ENCODE results near the gene WNT3. TPM values are rescaled to one million over a fixed set of nuclear protein-coding genes. Genes with fewer than 3 reads are reported as not detected.

WNT3 gene
- total and polyA plus RNA-seq, 2 donors (not counting 3 experiments of a cell fraction or from before 2014, with no cell fraction given): 1.4 to 2.1 TPM

DNA sequence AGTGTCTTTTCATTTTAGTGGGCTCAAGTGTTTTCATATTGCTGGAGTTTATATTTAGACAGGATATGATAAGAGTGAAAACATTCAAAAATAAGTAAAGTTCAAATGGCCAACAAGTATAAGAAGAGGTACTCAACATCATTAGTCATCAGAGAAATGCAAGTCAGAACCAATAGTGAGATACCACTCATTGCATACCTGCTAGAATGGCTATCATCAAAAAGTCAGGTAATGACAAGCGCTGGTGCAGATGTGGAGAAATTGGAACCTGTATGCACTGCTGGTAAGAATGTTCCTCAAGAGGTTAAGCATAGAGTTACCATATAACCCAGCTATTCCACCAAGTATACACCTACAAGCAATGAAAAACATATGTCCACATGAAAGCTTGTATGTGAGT, 87.8 kb downstream of the WNT3 start:
- dilution Hi-C loops (cut with MboI; ENCODE audit: extremely low pct_ligation_motif_present, low sequenced_read_pairs) (no loop called here), intact Hi-C loops (cut with micrococcal nuclease) (no loop called here)
- FAIRE-seq (no peak), DNase-seq (ENCODE audit: low read depth, low spot score) (no peak)
- Histone ChIP-seq H3K4me1 (ENCODE audit: control insufficient read depth, extremely low read depth, insufficient read depth, low read length) (no peaks in the 10 kb centered on the region), H3K9me3 (replicated peaks; ENCODE audit: control insufficient read depth, insufficient read depth, low read length) (no peaks in the 10 kb centered on the region), H3K27me3 (ENCODE audit: control insufficient read depth in 2 of 2, insufficient read depth in 2 of 2, low read length in 2 of 2) (no peaks in the 10 kb centered on the region), H3K36me3 (ENCODE audit: control insufficient read depth in 2 of 2, extremely low read depth in 1 of 2, insufficient read depth in 2 of 2, low read length in 2 of 2) (no peaks in the 10 kb centered on the region), H3K9ac (replicated peaks; ENCODE audit: extremely low read depth, insufficient read depth, low read length) (no peak overlapping the region), H3K4me2 (ENCODE audit: insufficient read depth, low read length) (no peak overlapping the region), H3K9me1 (replicated peaks; ENCODE audit: control insufficient read depth, extremely low read depth, insufficient read depth, low read length) (no peaks in the 10 kb centered on the region), H3K79me2 (ENCODE audit: control insufficient read depth, insufficient read depth, low read length) (no peaks in the 10 kb centered on the region), H3K27ac (ENCODE audit: insufficient read depth, low read depth, low read length) (no peak overlapping the region), H2AFZ (ENCODE audit: low read depth, low read length) (no peak overlapping the region), H3K4me3 (replicated peaks in 1 of 3; ENCODE audit: insufficient read depth in 1 of 3, low read depth in 1 of 3, low read length in 3 of 3) (no peak overlapping the region), H4K20me1 (replicated peaks; ENCODE audit: control insufficient read depth, extremely low read depth, insufficient read depth, low read length) (no peaks in the 10 kb centered on the region)
- no TSS peak for BruUV-seq (replicated peaks)
- TF ChIP-seq FOS (IDR thresholded peaks at IDR 0.05; ENCODE audit: borderline replicate concordance, insufficient read depth, low read length) (no peak), EZH2 (IDR thresholded peaks at IDR 0.05; ENCODE audit: borderline replicate concordance, low read depth, low read length, severe bottlenecking) (no peak), MYC (IDR thresholded peaks at IDR 0.05; ENCODE audit: low read depth, low read length) (no peak), JUN (IDR thresholded peaks at IDR 0.05; ENCODE audit: borderline replicate concordance, insufficient read depth, insufficient read length, low read depth) (no peak), GATA2 (IDR thresholded peaks at IDR 0.05; ENCODE audit: insufficient read depth, insufficient read length, low read depth, low read length) (no peak), POLR2AphosphoS5 (IDR thresholded peaks at IDR 0.05; ENCODE audit: insufficient read depth, low read depth, low read length) (no peak), POLR2A (IDR thresholded peaks at IDR 0.05; ENCODE audit: low read depth, low read length) (no peak)
- TF ChIP-seq, protein P1, sequence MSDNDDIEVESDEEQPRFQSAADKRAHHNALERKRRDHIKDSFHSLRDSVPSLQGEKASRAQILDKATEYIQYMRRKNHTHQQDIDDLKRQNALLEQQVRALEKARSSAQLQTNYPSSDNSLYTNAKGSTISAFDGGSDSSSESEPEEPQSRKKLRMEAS (IDR thresholded peaks at IDR 0.05; ENCODE audit: insufficient read depth, insufficient read length): no peak
- TF ChIP-seq, protein P2, sequence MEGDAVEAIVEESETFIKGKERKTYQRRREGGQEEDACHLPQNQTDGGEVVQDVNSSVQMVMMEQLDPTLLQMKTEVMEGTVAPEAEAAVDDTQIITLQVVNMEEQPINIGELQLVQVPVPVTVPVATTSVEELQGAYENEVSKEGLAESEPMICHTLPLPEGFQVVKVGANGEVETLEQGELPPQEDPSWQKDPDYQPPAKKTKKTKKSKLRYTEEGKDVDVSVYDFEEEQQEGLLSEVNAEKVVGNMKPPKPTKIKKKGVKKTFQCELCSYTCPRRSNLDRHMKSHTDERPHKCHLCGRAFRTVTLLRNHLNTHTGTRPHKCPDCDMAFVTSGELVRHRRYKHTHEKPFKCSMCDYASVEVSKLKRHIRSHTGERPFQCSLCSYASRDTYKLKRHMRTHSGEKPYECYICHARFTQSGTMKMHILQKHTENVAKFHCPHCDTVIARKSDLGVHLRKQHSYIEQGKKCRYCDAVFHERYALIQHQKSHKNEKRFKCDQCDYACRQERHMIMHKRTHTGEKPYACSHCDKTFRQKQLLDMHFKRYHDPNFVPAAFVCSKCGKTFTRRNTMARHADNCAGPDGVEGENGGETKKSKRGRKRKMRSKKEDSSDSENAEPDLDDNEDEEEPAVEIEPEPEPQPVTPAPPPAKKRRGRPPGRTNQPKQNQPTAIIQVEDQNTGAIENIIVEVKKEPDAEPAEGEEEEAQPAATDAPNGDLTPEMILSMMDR (IDR thresholded peaks at IDR 0.05; ENCODE audit: extremely low read depth in 1 of 2, insufficient read depth in 1 of 2, low read depth in 1 of 2, low read length in 2 of 2): no peak
- ChIA-PET POLR2A (no interaction called here), CTCF (no interaction called here)

All from endothelial cell of umbilical vein (primary cell).